ENCODE data around the gene FGFRL1.
A peak's percentile ranks its signal among the peaks of the same experiment; 100 is the strongest.

FGFRL1 gene

DNA sequence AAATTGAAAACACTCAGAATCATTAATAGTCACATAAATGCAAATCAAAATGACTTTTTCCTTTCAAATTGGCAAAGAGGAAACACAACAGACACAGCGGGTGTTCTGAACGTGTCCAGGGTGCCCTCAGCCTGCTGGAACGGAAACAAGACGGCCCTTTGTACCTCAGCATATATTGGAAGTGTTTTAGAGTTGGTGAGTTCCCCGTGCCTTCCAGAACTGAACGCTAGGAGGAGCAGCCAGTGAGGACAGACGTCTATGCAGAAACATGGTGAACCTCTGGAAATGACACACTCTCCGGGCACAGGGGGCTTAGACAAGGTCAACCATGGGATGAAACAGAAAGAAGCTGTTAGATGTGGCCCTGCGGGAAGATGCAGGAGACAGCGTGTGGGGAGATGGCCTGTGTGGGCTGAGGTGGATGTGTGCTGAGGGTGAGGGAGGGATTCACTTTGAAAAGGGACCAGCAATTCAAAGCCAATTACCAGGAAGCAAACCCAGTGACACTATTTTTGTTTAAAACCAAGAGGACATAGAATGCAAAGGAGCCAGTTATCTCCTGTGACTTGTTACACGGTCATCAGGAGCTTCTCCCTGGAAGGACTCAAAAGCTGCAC is 61.5 kb downstream of the FGFRL1 start:
- H3K27ac Mint-ChIP-seq, result no peak overlapping the region
- H3K9me3 Mint-ChIP-seq, result no peaks in the 10 kb centered on the region
- peak in 1 of 2 donors; percentile 36 for DNase-seq (ENCODE audit: low spot score in 2 of 2)
- H3K27me3 Mint-ChIP-seq, result peaks cover 15% of the 10 kb centered on the region
- no peak overlapping the region for H3K4me3 Mint-ChIP-seq
- no peaks in the 10 kb centered on the region for H3K36me3 Mint-ChIP-seq
- peaks cover 6% of the 10 kb centered on the region for H3K4me1 Mint-ChIP-seq
- ATAC-seq (ENCODE audit: low read depth), result peak; percentile 91

GRCh38 chr4:1074077-1074476 is 62.7 kb downstream of the FGFRL1 start:
- H3K4me3 Mint-ChIP-seq, result no peak overlapping the region
- DNase-seq (ENCODE audit: low spot score in 2 of 2) (no peak), ATAC-seq (ENCODE audit: low read depth) (no peak)
- no peaks in the 10 kb centered on the region for H3K9me3 Mint-ChIP-seq
- peaks cover 16% of the 10 kb centered on the region for H3K27me3 Mint-ChIP-seq
- peaks cover 6% of the 10 kb centered on the region for H3K4me1 Mint-ChIP-seq
- H3K27ac Mint-ChIP-seq, result no peak overlapping the region
- H3K36me3 Mint-ChIP-seq, result no peaks in the 10 kb centered on the region

- Mint-ChIP-seq H3K27me3 (peaks cover 19% of the 10 kb centered on the region), H3K4me1 (peaks cover 6% of the 10 kb centered on the region), H3K36me3 (no peaks in the 10 kb centered on the region), H3K4me3 (no peak overlapping the region), H3K27ac (no peak overlapping the region), H3K9me3 (peaks cover 2% of the 10 kb centered on the region)
- no peak for ATAC-seq (ENCODE audit: low read depth)
- DNase-seq (ENCODE audit: low spot score in 2 of 2), result no peak
These were observed 63.8 kb downstream of the FGFRL1 start for GRCh38 chr4:1075225-1075624.

DNA sequence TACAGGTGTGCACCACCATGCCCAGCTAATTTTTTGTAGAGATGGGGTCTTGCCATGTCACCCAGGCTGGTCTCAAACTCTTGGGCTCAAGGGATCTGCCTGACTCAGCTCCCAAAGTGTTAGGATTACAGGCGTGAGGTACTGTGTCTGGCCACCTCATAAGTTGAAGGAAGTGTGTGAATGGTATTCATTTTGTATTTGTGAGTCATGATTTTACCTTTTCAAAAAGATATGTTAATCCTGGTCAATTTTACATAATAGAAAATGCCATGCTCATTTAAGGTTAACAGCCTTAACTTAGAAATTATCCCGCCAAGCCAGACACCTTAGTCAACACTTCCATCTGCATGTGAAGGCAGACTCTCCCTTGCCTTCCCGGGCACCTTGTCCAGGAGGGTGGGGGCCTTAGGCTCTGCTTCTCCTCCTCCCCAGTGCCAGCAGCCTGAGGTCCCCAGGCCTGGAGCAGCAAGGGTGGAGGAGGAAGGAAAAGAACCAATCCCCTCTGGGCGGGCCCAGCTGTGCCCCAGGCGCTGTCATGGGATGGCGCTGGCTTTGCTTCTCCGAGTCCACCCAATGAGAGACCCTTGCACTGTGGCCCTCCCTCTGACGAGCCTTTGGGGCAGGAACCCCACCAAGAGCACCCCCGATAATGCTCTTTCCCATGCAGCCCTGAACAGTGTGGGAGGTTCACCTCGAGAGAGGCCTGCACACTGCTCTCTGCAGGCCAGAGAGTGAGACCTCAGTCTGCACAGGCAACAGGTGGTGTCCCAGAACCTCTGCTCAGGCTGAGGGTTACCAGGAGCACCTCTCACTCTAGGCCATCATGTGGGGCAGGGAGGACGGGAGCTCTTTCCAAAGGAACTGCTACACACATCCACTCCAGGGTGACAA is 64.6 kb downstream of the FGFRL1 start:
- Mint-ChIP-seq H3K4me1 (peaks cover 6% of the 10 kb centered on the region), H3K9me3 (peaks cover 4% of the 10 kb centered on the region), H3K27me3 (peaks cover 21% of the 10 kb centered on the region), H3K36me3 (peaks cover 2% of the 10 kb centered on the region), H3K27ac (no peak overlapping the region), H3K4me3 (no peak overlapping the region)
- DNase-seq (ENCODE audit: low spot score in 2 of 2) (no peak), ATAC-seq (ENCODE audit: low read depth) (no peak)

All from memory B cell (primary cell).